Suppressor macrophage treated with lipopolysaccharide for 4 hours (primary cell): ENCODE measurements around the gene DUSP19.
"Not testable (repeated sequence)": the region's sequence is repeated elsewhere in the genome, so short reads cannot be mapped to it uniquely, and the experiment has no call there.

Experiments used
- DNase-seq: peaks from one replicate; pipeline ENCODE4 v3.0.0-alpha.2; 2020

The DUSP19 gene

GRCh38 chr2:183078464-183079138 is at the start of gene DUSP19:
DUSP19 (plus strand) TSS chr2:183078747; CDS start chr2:183078934, 187 bp downstream.
- DNase-seq = peak; percentile 90

GRCh38 chr2:183029219-183029618 is 49.3 kb upstream of the DUSP19 start:
- DNase-seq = no peak

GRCh38 chr2:183031911-183032794 is 46.4 kb upstream of the DUSP19 start:
- DNase-seq = peak; percentile 43

- no peak for DNase-seq
Observed at GRCh38 chr2:183033951-183034350, 44.6 kb upstream of the DUSP19 start.

- no peak for DNase-seq
Observed at GRCh38 chr2:183034806-183035205, 43.7 kb upstream of the DUSP19 start.

GRCh38 chr2:183035298-183035953 is 43.1 kb upstream of the DUSP19 start:
- no peak for DNase-seq

- DNase-seq = peak; percentile 24
Observed at GRCh38 chr2:183035954-183036669, 42.4 kb upstream of the DUSP19 start.

- DNase-seq = no peak
Observed at GRCh38 chr2:183037074-183037552, 41.4 kb upstream of the DUSP19 start.

GRCh38 chr2:183037553-183038340 is 40.8 kb upstream of the DUSP19 start:
- peak; percentile 35 for DNase-seq

GRCh38 chr2:183038341-183039300 is 39.9 kb upstream of the DUSP19 start, which contains the start of gene NCKAP1:
NCKAP1 (minus strand) TSS chr2:183038457; CDS start chr2:183038099, 358 bp downstream.
- peak; percentile 87 for DNase-seq

- no peak for DNase-seq
Observed at GRCh38 chr2:183040604-183041003, 37.9 kb upstream of the DUSP19 start.

- DNase-seq = not testable (repeated sequence)
Observed at GRCh38 chr2:183043580-183043979, 35.0 kb upstream of the DUSP19 start.

GRCh38 chr2:183047486-183048125 is 30.9 kb upstream of the DUSP19 start:
- DNase-seq = not testable (repeated sequence)

- DNase-seq = no peak
Observed at GRCh38 chr2:183049420-183049819, 29.1 kb upstream of the DUSP19 start.

GRCh38 chr2:183057333-183057985 is 21.1 kb upstream of the DUSP19 start:
- no peak for DNase-seq

GRCh38 chr2:183059561-183059960 is 19.0 kb upstream of the DUSP19 start:
- DNase-seq = peak; percentile 52

GRCh38 chr2:183060571-183061231 is 17.8 kb upstream of the DUSP19 start:
- no peak for DNase-seq

- peak; percentile 50 for DNase-seq
Observed at GRCh38 chr2:183063083-183063482, 15.5 kb upstream of the DUSP19 start.

GRCh38 chr2:183068561-183068960 is 10.0 kb upstream of the DUSP19 start:
- DNase-seq = no peak
